Upper lobe of left lung (tissue), 4 donors: ENCODE results near the gene PPP1R13L.

ENCODE experiments used
- EP300 ChIP-seq, 4 donors: sonication (generic); formaldehyde crosslinking; IDR thresholded peaks; one replicate each; pipeline ENCODE4 v1.5.1; 2017; ENCODE audit warnings: antibody characterized with exemption in 4 of 4, control low read depth in 2 of 4
- POLR2AphosphoS5 ChIP-seq, 2 donors: sonication (generic); formaldehyde crosslinking; IDR thresholded peaks; one replicate each; pipeline ENCODE4 v1.5.1; 2017; ENCODE audit warnings: antibody characterized with exemption in 2 of 2
- TF ChIP-seq, protein P1 (sequence below), 6 experiments: fragments of 450-650 bp in 4 of 6; fragments of 200-600 bp in 2 of 6; sonication (generic) in 2 of 6; IDR thresholded peaks; one replicate each; pipeline ENCODE4 v1.5.1; 2016 to 2019; ENCODE audit warnings: antibody characterized with exemption in 6 of 6

DNA sequence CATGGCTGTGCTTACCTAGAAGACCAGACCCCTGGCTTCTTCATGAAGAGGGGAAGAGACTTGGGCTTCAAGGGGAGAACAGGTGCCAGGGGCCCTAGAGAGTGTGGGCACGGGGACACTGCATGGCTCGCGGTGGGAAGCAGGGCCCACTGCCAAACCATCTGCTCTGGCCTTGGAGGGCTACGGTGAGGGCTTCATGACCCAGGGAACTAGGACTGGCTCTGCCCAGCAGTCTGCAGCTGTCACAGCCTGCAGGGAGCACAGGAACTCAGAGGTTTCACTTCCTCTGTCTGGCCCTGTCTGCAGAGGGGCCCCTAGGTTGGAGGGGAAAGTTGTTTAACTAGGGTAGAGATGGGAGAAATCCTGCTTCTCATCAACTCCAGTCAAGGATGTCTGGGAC, 14.5 kb upstream of the PPP1R13L start:
- TF ChIP-seq, protein P1, sequence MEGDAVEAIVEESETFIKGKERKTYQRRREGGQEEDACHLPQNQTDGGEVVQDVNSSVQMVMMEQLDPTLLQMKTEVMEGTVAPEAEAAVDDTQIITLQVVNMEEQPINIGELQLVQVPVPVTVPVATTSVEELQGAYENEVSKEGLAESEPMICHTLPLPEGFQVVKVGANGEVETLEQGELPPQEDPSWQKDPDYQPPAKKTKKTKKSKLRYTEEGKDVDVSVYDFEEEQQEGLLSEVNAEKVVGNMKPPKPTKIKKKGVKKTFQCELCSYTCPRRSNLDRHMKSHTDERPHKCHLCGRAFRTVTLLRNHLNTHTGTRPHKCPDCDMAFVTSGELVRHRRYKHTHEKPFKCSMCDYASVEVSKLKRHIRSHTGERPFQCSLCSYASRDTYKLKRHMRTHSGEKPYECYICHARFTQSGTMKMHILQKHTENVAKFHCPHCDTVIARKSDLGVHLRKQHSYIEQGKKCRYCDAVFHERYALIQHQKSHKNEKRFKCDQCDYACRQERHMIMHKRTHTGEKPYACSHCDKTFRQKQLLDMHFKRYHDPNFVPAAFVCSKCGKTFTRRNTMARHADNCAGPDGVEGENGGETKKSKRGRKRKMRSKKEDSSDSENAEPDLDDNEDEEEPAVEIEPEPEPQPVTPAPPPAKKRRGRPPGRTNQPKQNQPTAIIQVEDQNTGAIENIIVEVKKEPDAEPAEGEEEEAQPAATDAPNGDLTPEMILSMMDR (IDR thresholded peaks at IDR 0.05) = no peak
- no peak for TF ChIP-seq POLR2AphosphoS5 (IDR thresholded peaks at IDR 0.05)
- no peak for TF ChIP-seq EP300 (IDR thresholded peaks at IDR 0.05)
